T1000 (cell line): ENCODE data around the gene TBC1D3I.
"Not testable (repeated sequence)": the region's sequence is repeated elsewhere in the genome, so short reads cannot be mapped to it uniquely, and the experiment has no call there.

Experiments
- DNase-seq: peaks from one replicate; lab custom pipeline; 2025; ENCODE audit warnings: mixed read lengths; lab: John Stamatoyannopoulos, UW

The TBC1D3I gene

DNA sequence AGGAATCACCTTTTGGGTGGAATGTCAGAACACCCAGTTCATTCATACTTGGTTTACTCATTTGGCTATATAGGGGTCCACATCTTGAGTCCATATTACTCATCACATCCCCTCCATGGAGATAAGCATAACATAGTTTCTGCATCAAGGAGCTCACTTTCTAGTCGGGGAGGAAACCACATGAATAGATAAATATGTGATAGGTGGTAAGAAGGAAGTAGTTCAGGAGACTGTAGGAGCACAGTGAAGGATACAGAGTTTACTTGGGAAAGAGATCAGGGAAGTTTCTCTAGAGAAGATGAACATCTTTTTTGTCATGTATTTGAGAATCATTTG, 57.9 kb downstream of the TBC1D3I start:
- DNase-seq = not testable (repeated sequence)

DNA sequence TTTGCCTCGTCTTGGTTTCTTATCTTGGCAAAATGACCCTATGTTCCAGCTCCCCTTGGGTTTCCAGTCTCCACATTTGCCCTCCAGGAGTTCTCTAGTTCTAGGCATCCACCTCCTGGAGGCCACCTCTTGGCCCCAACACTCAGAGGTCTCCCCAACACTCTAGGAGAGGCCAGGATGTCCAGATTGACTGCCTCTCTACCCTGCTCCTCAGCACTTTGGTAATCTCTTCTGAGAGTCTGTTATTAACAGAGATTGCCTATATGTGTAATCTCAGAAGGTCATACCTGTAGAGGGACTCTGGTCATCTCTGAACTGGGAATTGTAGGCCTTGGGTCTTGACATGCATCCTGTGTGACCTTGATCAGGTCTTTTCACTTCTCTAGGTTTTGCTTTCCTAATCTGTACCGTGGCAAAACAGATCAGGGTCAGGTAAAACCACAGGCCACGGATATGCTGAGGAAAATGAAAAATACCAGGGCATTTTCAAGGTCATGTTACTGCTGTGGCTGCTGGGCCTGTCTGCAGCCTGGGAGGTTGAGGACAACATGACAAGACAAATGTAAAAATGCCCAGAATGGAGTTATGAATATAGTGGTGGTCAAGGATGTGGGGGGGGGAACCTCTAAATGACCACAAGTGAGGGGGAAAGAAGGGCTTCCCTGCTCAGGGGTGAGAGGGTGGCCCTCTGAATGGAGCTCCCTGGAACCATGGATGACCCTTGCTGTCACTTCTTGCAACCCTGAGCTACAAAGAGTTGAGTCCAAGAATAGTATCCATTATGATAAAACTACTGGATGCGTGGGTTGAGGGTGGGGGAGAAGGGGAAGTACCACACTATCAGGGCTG, 58.5 kb downstream of the TBC1D3I start:
- DNase-seq = no peak

- DNase-seq = no peak
Measured at GRCh38 chr17:36204724-36205500, 59.5 kb downstream of the TBC1D3I start.
